SK-N-SH treated with all-trans-retinoic acid at 6 μM for 48 hours (cell line): ENCODE results near the gene TMEM235.

Experiments used
- ATAC-seq: fragments of 200-7000 bp; cut with Tn5 transposase; 3 replicates; pipeline ENCODE4 v1.9.1; 2020; ENCODE audit warnings: mild to moderate bottlenecking, moderate library complexity
- BACH2 ChIP-seq: fragments of 250-450 bp; sonication (Bioruptor Pico); IDR thresholded peaks from 2 replicates; pipeline ENCODE4 v1.9.0; 2021; ENCODE audit warnings: mild to moderate bottlenecking, borderline replicate concordance
- CREB5 ChIP-seq: fragments of 250-450 bp; sonication (Bioruptor Pico); IDR thresholded peaks from 2 replicates; pipeline ENCODE4 v1.5.1; 2020; ENCODE audit warnings: low read depth, mild to moderate bottlenecking, moderate library complexity
- CSDC2 ChIP-seq: fragments of 250-450 bp; sonication (Bioruptor Pico); IDR thresholded peaks from 2 replicates; pipeline ENCODE4 v1.5.0; 2020; ENCODE audit warnings: mild to moderate bottlenecking, moderate library complexity
- CSRNP3 ChIP-seq: fragments of 250-450 bp; sonication (Bioruptor Pico); IDR thresholded peaks from 2 replicates; pipeline ENCODE4 v1.5.1; 2021; ENCODE audit warnings: mild to moderate bottlenecking, moderate library complexity
- GLIS3 ChIP-seq: fragments of 250-450 bp; sonication (Bioruptor Pico); IDR thresholded peaks from 2 replicates; pipeline ENCODE4 v1.5.0; 2020; ENCODE audit warnings: mild to moderate bottlenecking, moderate library complexity
- ISL1 ChIP-seq: fragments of 250-450 bp; sonication (Bioruptor Pico); IDR thresholded peaks from 2 replicates; pipeline ENCODE4 v2.1.2; 2022; ENCODE audit warnings: mild to moderate bottlenecking, moderate library complexity
- PATZ1 ChIP-seq: fragments of 250-450 bp; sonication (Bioruptor Pico); IDR thresholded peaks from 2 replicates; pipeline ENCODE4 v1.8.0; 2020; ENCODE audit warnings: mild to moderate bottlenecking, moderate library complexity, borderline replicate concordance
- PPARA ChIP-seq: fragments of 250-450 bp; sonication (Bioruptor Pico); IDR thresholded peaks from 2 replicates; pipeline ENCODE4 v1.5.0; 2020; ENCODE audit warnings: mild to moderate bottlenecking, borderline replicate concordance
- RARB ChIP-seq: fragments of 250-450 bp; sonication (Bioruptor Pico); IDR thresholded peaks from 2 replicates; pipeline ENCODE4 v1.8.0; 2021; ENCODE audit warnings: mild to moderate bottlenecking, moderate library complexity
- TCF4 ChIP-seq: fragments of 250-450 bp; sonication (Bioruptor Pico); IDR thresholded peaks from 2 replicates; pipeline ENCODE4 v1.8.0; 2021; ENCODE audit warnings: mild to moderate bottlenecking, moderate library complexity, borderline replicate concordance
- TOX ChIP-seq: fragments of 250-450 bp; sonication (Bioruptor Pico); IDR thresholded peaks from 2 replicates; pipeline ENCODE4 v1.8.0; 2021; ENCODE audit warnings: mild to moderate bottlenecking, moderate library complexity, borderline replicate concordance
- TSHZ2 ChIP-seq: fragments of 250-450 bp; sonication (Bioruptor Pico); IDR thresholded peaks from 2 replicates; pipeline ENCODE4 v1.5.0; 2020; ENCODE audit warnings: mild to moderate bottlenecking, moderate library complexity
- ZC3H10 ChIP-seq: fragments of 250-450 bp; sonication (Bioruptor Pico); IDR thresholded peaks from 2 replicates; pipeline ENCODE4 v1.5.1; 2021; ENCODE audit warnings: mild to moderate bottlenecking, moderate library complexity
- ZFP3 ChIP-seq: fragments of 250-450 bp; sonication (Bioruptor Pico); IDR thresholded peaks from 2 replicates; pipeline ENCODE4 v1.5.0; 2020; ENCODE audit warnings: mild to moderate bottlenecking, moderate library complexity
- ZNF70 ChIP-seq: fragments of 450-650 bp; formaldehyde crosslinking; IDR thresholded peaks from 2 replicates; pipeline ENCODE4 v1.5.0; 2020; ENCODE audit warnings: mild to moderate bottlenecking, moderate library complexity
- ZNF8 ChIP-seq: fragments of 450-650 bp; formaldehyde crosslinking; IDR thresholded peaks from 2 replicates; pipeline ENCODE4 v1.5.0; 2020; ENCODE audit warnings: mild to moderate bottlenecking, moderate library complexity

Gene TMEM235

GRCh38 chr17:78264590-78264989 lies 33.2 kb downstream of the TMEM235 start (continued):
- TF ChIP-seq ZC3H10 (CRISPR knock-in tag) (no peak), GLIS3 (CRISPR knock-in tag) (no peak), RARB (CRISPR knock-in tag) (no peak)

- TF ChIP-seq ZFP3 (no peak), TOX (CRISPR knock-in tag) (no peak), PATZ1 (CRISPR knock-in tag) (no peak), ISL1 (CRISPR knock-in tag) (no peak), TCF4 (CRISPR knock-in tag) (no peak)
- no peak for ATAC-seq
Observed at GRCh38 chr17:78265121-78265520, 33.7 kb downstream of the TMEM235 start.

- ATAC-seq = no peak
Observed at GRCh38 chr17:78266231-78266631, 34.8 kb downstream of the TMEM235 start.

GRCh38 chr17:78266771-78267170 lies 35.3 kb downstream of the TMEM235 start:
- no peak for TF ChIP-seq ZNF8 (CRISPR knock-in tag)
- no peak for TF ChIP-seq CSRNP3 (CRISPR knock-in tag)
- TF ChIP-seq ZFP3 = no peak
- no peak for TF ChIP-seq BACH2 (CRISPR knock-in tag)

More at GRCh38 chr17:78266231-78266631, 34.8 kb downstream of the TMEM235 start:
- TF ChIP-seq ISL1 (CRISPR knock-in tag) (no peak), ZNF8 (CRISPR knock-in tag) (no peak), CSRNP3 (CRISPR knock-in tag) (no peak), RARB (CRISPR knock-in tag) (no peak), CSDC2 (CRISPR knock-in tag) (no peak), TSHZ2 (CRISPR knock-in tag) (no peak), PPARA (CRISPR knock-in tag) (no peak), ZNF70 (CRISPR knock-in tag) (no peak), GLIS3 (CRISPR knock-in tag) (no peak), CREB5 (CRISPR knock-in tag) (no peak)

GRCh38 chr17:78267253-78268073 lies 36.0 kb downstream of the TMEM235 start:
- TF ChIP-seq PATZ1 (CRISPR knock-in tag) = no peak
- peak; percentile 68; the same call in 1 of the 2 replicates for TF ChIP-seq TCF4 (CRISPR knock-in tag)
- ATAC-seq = no peak

More at GRCh38 chr17:78266771-78267170, 35.3 kb downstream of the TMEM235 start:
- ATAC-seq = no peak
